BJ (cell line): Measurements from ENCODE around the gene OR5C1. TPM values are rescaled to one million over a fixed set of nuclear protein-coding genes. Genes with fewer than 3 reads are reported as not detected.

Source experiments
- CTCF ChIA-PET: fragments of 350-600 bp; formaldehyde crosslinking; extraction: SDS; loops from one replicate; lab custom pipeline; 2021; ENCODE audit warnings: antibody characterized with exemption, inconsistent platforms; lab: Yijun Ruan, JAX
- POLR2A ChIA-PET: fragments of 300-600 bp; sonication (Branson Sonifier 250); formaldehyde crosslinking; extraction: SDS; loops from one replicate; lab custom pipeline; 2021; ENCODE audit warnings: antibody characterized with exemption; lab: Charles Lee
- DNase-seq: peaks from one replicate; pipeline ENCODE4 v3.0.0-alpha.2; 2011; ENCODE audit warnings: low read depth
- H3K27me3 ChIP-seq: 2 replicates; pipeline ENCODE4 v1.6.0; 2011; ENCODE audit warnings: low read length; ENCODE audit not compliant: control insufficient read depth, insufficient read depth
- H3K36me3 ChIP-seq: 2 replicates; pipeline ENCODE4 v1.5.1; 2011; ENCODE audit warnings: low read length; ENCODE audit not compliant: control insufficient read depth, insufficient read depth
- H3K4me3 ChIP-seq: 2 replicates; pipeline ENCODE4 v1.5.1; 2011; ENCODE audit warnings: low read depth, mild to moderate bottlenecking, control low read depth, low read length
- CTCF ChIP-seq: IDR thresholded peaks from 2 replicates; pipeline ENCODE4 v1.5.1; 2011; ENCODE audit warnings: low read depth, mild to moderate bottlenecking, control low read depth, inconsistent platforms, low read length, moderate library complexity; ENCODE audit not compliant: insufficient read depth
- polyA plus RNA-seq: library from polyadenylated mRNA; depleted of rRNA; stranded (reverse); fragments of >200 nt; gene quantifications from 2 replicates; pipeline ENCODE4 v1.2.3, GENCODE V29; 2011

OR5C1 gene
- polyA plus RNA-seq, 1 experiment = not detected

GRCh38 chr9:122819326-122819725 is 30.6 kb downstream of the OR5C1 start:
- no peaks in the 10 kb centered on the region for H3K27me3 ChIP-seq
- ChIA-PET CTCF (interaction anchor here (0.9 to 1.1 kb wide), 2 partner anchors 354 to 355 kb away, joined by 3 to 5 read pairs; no protein-coding TSS in a partner anchor), POLR2A (no interaction called here)
- peaks cover 8% of the 10 kb centered on the region for H3K36me3 ChIP-seq
- DNase-seq = no peak
- no peak overlapping the region for H3K4me3 ChIP-seq
- no peak for TF ChIP-seq CTCF

- H3K36me3 ChIP-seq = peaks cover 8% of the 10 kb centered on the region
These were observed 31.2 kb downstream of the OR5C1 start for GRCh38 chr9:122819791-122820489.

GRCh38 chr9:122820490-122820845 is 31.7 kb downstream of the OR5C1 start:
- Histone ChIP-seq H3K27me3 (no peaks in the 10 kb centered on the region), H3K36me3 (peaks cover 8% of the 10 kb centered on the region), H3K4me3 (no peak overlapping the region)
- POLR2A ChIA-PET = interaction anchor here (0.6 kb wide), 1 partner anchor 304 kb away, joined by 3 read pairs; no protein-coding TSS in a partner anchor
- TF ChIP-seq CTCF = no peak
- no peak for DNase-seq
- CTCF ChIA-PET = interaction anchor here (1.1 kb wide), 1 partner anchor 356 kb away, joined by 5 read pairs; no protein-coding TSS in a partner anchor

More at GRCh38 chr9:122819791-122820489, 31.2 kb downstream of the OR5C1 start:
- Histone ChIP-seq H3K4me3 (no peak overlapping the region), H3K27me3 (no peaks in the 10 kb centered on the region)
- ChIA-PET CTCF (interaction anchor here (0.9 to 1.1 kb wide), 2 partner anchors 354 to 356 kb away, joined by 3 to 5 read pairs; no protein-coding TSS in a partner anchor), POLR2A (interaction anchor here (0.6 kb wide), 1 partner anchor 304 kb away, joined by 3 read pairs; no protein-coding TSS in a partner anchor)
- no peak for DNase-seq
- TF ChIP-seq CTCF = no peak

- Histone ChIP-seq H3K4me3 (no peak overlapping the region), H3K27me3 (no peaks in the 10 kb centered on the region), H3K36me3 (peaks cover 8% of the 10 kb centered on the region)
- no peak for DNase-seq
- POLR2A ChIA-PET = interaction anchor here (0.8 kb wide), 1 partner anchor 376 kb away, joined by 3 read pairs; no protein-coding TSS in a partner anchor
- CTCF ChIA-PET = interaction anchor here (1.0 kb wide), 1 partner anchor 13 kb away, joined by 3 read pairs; no protein-coding TSS in a partner anchor
- no peak for TF ChIP-seq CTCF
These were observed 32.7 kb downstream of the OR5C1 start for GRCh38 chr9:122821278-122821943.

- CTCF ChIA-PET = interaction anchor here (1.8 kb wide), 1 partner anchor 12 kb away, joined by 4 read pairs; no protein-coding TSS in a partner anchor
These were observed 33.3 kb downstream of the OR5C1 start for GRCh38 chr9:122822056-122822455.

More at GRCh38 chr9:122822056-122822455, 33.3 kb downstream of the OR5C1 start:
- peaks cover 6% of the 10 kb centered on the region for H3K36me3 ChIP-seq
- H3K27me3 ChIP-seq = no peaks in the 10 kb centered on the region
- POLR2A ChIA-PET = interaction anchor here (0.8 kb wide), 1 partner anchor 377 kb away, joined by 3 read pairs; no protein-coding TSS in a partner anchor
- no peak for TF ChIP-seq CTCF
- DNase-seq = no peak
- H3K4me3 ChIP-seq = no peak overlapping the region
